GM12878 (cell line): ENCODE results near the gene CCSER2. TPM values are rescaled to one million over a fixed set of nuclear protein-coding genes. Genes with fewer than 3 reads are reported as not detected.

Experiments
- ATAC-seq: fragments of 200-7000 bp; cut with Tn5 transposase; 3 replicates; pipeline ENCODE4 v1.9.1; 2020; ENCODE audit warnings: mild to moderate bottlenecking, moderate library complexity
- BruUV-seq: library from RNA; stranded (reverse); fragments of 400-500 nt; replicated peaks from 2 replicates; lab custom pipeline; 2021; lab: Mats Ljungman, UMichigan
- CTCF ChIA-PET: fragments of 300-600 bp; sonication (Branson Sonifier 250); formaldehyde crosslinking; extraction: SDS; loops from one replicate; lab custom pipeline; 2021; ENCODE audit warnings: inconsistent platforms; lab: Yijun Ruan, JAX
- POLR2A ChIA-PET: fragments of 350-600 bp; formaldehyde crosslinking; extraction: SDS; loops from one replicate; lab custom pipeline; 2021; ENCODE audit warnings: inconsistent platforms; lab: Charles Lee
- RAD21 ChIA-PET: fragments of 300-600 bp; sonication (Branson Sonifier 250); formaldehyde crosslinking; loops from one replicate; lab custom pipeline; 2023; ENCODE audit warnings: antibody characterized with exemption; ENCODE audit not compliant: unreplicated experiment; lab: Charles Lee
- SMC1A ChIA-PET: fragments of 300-600 bp; sonication (Branson Sonifier 250); formaldehyde crosslinking; loops from one replicate; lab custom pipeline; 2023; ENCODE audit not compliant: unreplicated experiment, uncharacterized antibody; lab: Charles Lee
- DNase-seq: peaks from one replicate; pipeline ENCODE4 v3.0.0-alpha.2; 2011; ENCODE audit warnings: low read depth, low spot score
- FAIRE-seq: peaks from 3 replicates; lab custom pipeline; 2011; peaks lifted over from hg19 to GRCh38; lab: Jason Lieb, UNC
- H2AFZ ChIP-seq: 2 replicates; pipeline ENCODE4 v1.6.0; 2011; ENCODE audit warnings: low read depth, low read length, control low read depth; ENCODE audit not compliant: control insufficient read depth
- H3K27ac ChIP-seq: 2 replicates; pipeline ENCODE4 v1.5.1; 2011; ENCODE audit warnings: control low read depth; ENCODE audit not compliant: control insufficient read depth, insufficient read depth
- H3K27me3 ChIP-seq, 2 experiments: replicated peaks in 1 of 2; 2 replicates each; pipeline versions ENCODE4 v1.6.0 to v1.6.1; 2011; ENCODE audit warnings: low read length in 1 of 2; ENCODE audit not compliant: control insufficient read depth in 2 of 2, insufficient read depth in 2 of 2
- H3K36me3 ChIP-seq, 2 experiments: 2 replicates each; pipeline ENCODE4 v1.5.1; 2011; ENCODE audit warnings: low read length in 1 of 2; ENCODE audit not compliant: control insufficient read depth in 2 of 2, insufficient read depth in 2 of 2
- H3K4me1 ChIP-seq: 2 replicates; pipeline ENCODE4 v1.6.1; 2011; ENCODE audit warnings: mild to moderate bottlenecking, low read length, moderate library complexity, mixed read lengths; ENCODE audit not compliant: control insufficient read depth, insufficient read depth
- H3K4me2 ChIP-seq: 2 replicates; pipeline ENCODE4 v1.6.0; 2011; ENCODE audit warnings: control low read depth; ENCODE audit not compliant: control insufficient read depth, insufficient read depth
- H3K4me3 ChIP-seq: fragments of 200-600 bp; sonication (generic); 2 replicates; pipeline ENCODE4 v1.5.1; 2016
- H3K79me2 ChIP-seq: 2 replicates; pipeline ENCODE4 v1.6.0; 2011; ENCODE audit warnings: low read length; ENCODE audit not compliant: control insufficient read depth, insufficient read depth
- H3K9ac ChIP-seq: 2 replicates; pipeline ENCODE4 v1.8.0; 2011; ENCODE audit warnings: low read length, control low read depth, mixed read lengths; ENCODE audit not compliant: control insufficient read depth, insufficient read depth
- H3K9me3 ChIP-seq: replicated peaks from 3 replicates; pipeline ENCODE4 v1.5.1; 2011; ENCODE audit warnings: mild to moderate bottlenecking, low read length; ENCODE audit not compliant: control insufficient read depth, insufficient read depth
- H4K20me1 ChIP-seq: 2 replicates; pipeline ENCODE4 v1.6.0; 2011; ENCODE audit not compliant: control insufficient read depth, insufficient read depth
- ATF2 ChIP-seq: IDR thresholded peaks from 2 replicates; pipeline ENCODE4 v1.6.1; 2012; ENCODE audit warnings: low read length, inconsistent platforms
- ATF7 ChIP-seq: fragments of 450-650 bp; IDR thresholded peaks from 2 replicates; pipeline ENCODE4 v1.6.1; 2016; ENCODE audit warnings: low read depth, mild to moderate bottlenecking
- CTCF ChIP-seq, 3 experiments: IDR thresholded peaks in 2 of 3; conservative IDR thresholded peaks in 1 of 3; 2 replicates each; pipeline ENCODE4 v1.5.1; 2011; ENCODE audit warnings: low read depth in 3 of 3, low read length in 3 of 3, mild to moderate bottlenecking in 3 of 3, control low read depth in 2 of 3, moderate library complexity in 2 of 3, inconsistent platforms in 1 of 3, mixed read lengths in 1 of 3; ENCODE audit not compliant: control insufficient read depth in 2 of 3, insufficient read depth in 1 of 3; ENCODE audit errors: extremely low read depth in 1 of 3
- IKZF2 ChIP-seq, 2 experiments: fragments of 450-650 bp; IDR thresholded peaks; 2 replicates each; pipeline ENCODE4 v1.6.1; 2017; ENCODE audit warnings: mild to moderate bottlenecking in 2 of 2, moderate library complexity in 2 of 2
- IRF5 ChIP-seq: fragments of 450-650 bp; IDR thresholded peaks from 2 replicates; pipeline ENCODE4 v1.6.1; 2017; ENCODE audit warnings: borderline replicate concordance
- KLF5 ChIP-seq: fragments of 450-650 bp; IDR thresholded peaks from 2 replicates; pipeline ENCODE4 v1.6.1; 2014; ENCODE audit warnings: mild to moderate bottlenecking; ENCODE audit not compliant: partially characterized antibody
- MTA3 ChIP-seq: IDR thresholded peaks from 2 replicates; pipeline ENCODE4 v1.6.1; 2012; ENCODE audit warnings: low read length, inconsistent platforms, borderline replicate concordance
- RAD21 ChIP-seq: IDR thresholded peaks from 2 replicates; pipeline ENCODE4 v1.6.1; 2011; ENCODE audit warnings: mild to moderate bottlenecking, low read depth, low read length, moderate library complexity; ENCODE audit not compliant: insufficient read depth
- SMC3 ChIP-seq: IDR thresholded peaks from 2 replicates; pipeline ENCODE4 v1.6.1; 2011; ENCODE audit warnings: low read length, improper control_type of control experiment, borderline replicate concordance
- SRF ChIP-seq, 2 experiments: IDR thresholded peaks; 2 replicates each; pipeline ENCODE4 v1.6.1; 2011; ENCODE audit warnings: low read depth in 2 of 2, low read length in 2 of 2, mild to moderate bottlenecking in 1 of 2, moderate library complexity in 1 of 2
- TBL1XR1 ChIP-seq: IDR thresholded peaks from 2 replicates; pipeline ENCODE4 v1.6.1; 2012; ENCODE audit warnings: low read depth, low read length, improper control_type of control experiment
- YY1 ChIP-seq: IDR thresholded peaks from 2 replicates; pipeline ENCODE4 v1.6.1; 2011; ENCODE audit warnings: low read depth, mild to moderate bottlenecking, low read length
- WGBS: methylation state at CpG from one replicate; pipeline ENCODE4 v1.1.6; 2016; ENCODE audit warnings: low lambda C conversion rate; ENCODE audit not compliant: insufficient replicate concordance, insufficient coverage; ENCODE audit errors: missing lambda C conversion rate; 5-methylcytosine and 5-hydroxymethylcytosine counted together
- in situ Hi-C: fragments of 300-500 bp; cut with MboI; formaldehyde crosslinking; loops from 9 replicates; pipeline ENCODE4 v1.14.3; 2018; ENCODE audit warnings: mixed read lengths
- intact Hi-C: fragments of 100-400 bp; cut with micrococcal nuclease; formaldehyde crosslinking; loops from one replicate; pipeline ENCODE4 v1.14.2; 2022; ENCODE audit not compliant: unreplicated experiment
- polyA plus RNA-seq, 11 experiments: library from polyadenylated mRNA; depleted of rRNA in 4 of 11; unstranded in 6 of 11; stranded (reverse) in 5 of 11; fragments of >200 nt; fragmentation: Nextera tagmentation in 4 of 11; fragmentation: Illumina TruSeq in 1 of 11; extraction: Ambion mirVana in 4 of 11; extraction: Trizol in 1 of 11; gene quantifications; 1 replicate in 1 of 11; 2 replicates in 10 of 11; pipeline versions ENCODE4 v1.2.1 to v1.2.3, GENCODE V29; 2011 to 2016; ENCODE audit warnings: inconsistent platforms in 2 of 11, missing spikeins in 2 of 11, low read depth in 1 of 11
- total RNA-seq, 4 experiments: library from RNA; depleted of rRNA in 3 of 4; stranded (reverse); fragments of >200 nt in 3 of 4; fragmentation: Illumina TruSeq in 1 of 4; extraction: Trizol in 1 of 4; gene quantifications; 2 replicates each; pipeline versions ENCODE4 v1.2.1 to v1.2.3, GENCODE V29; 2013 to 2021

CCSER2 gene
- total and polyA plus RNA-seq, 10 of the 15 experiments (the other 5 are each of a cell fraction or from before 2014, with no cell fraction given) = 4.7 to 18.8 (median 13.2) TPM

- intact Hi-C loops = loop anchor here (1.0 kb wide), 1 partner anchor 185 kb away; no protein-coding TSS in a partner anchor
- Histone ChIP-seq H3K27me3 (no peaks in the 10 kb centered on the region), H3K9ac (no peak overlapping the region), H3K4me3 (no peak overlapping the region), H3K4me1 (no peaks in the 10 kb centered on the region), H3K36me3 (no peaks in the 10 kb centered on the region), H3K9me3 (no peaks in the 10 kb centered on the region), H3K27ac (no peak overlapping the region), H3K4me2 (no peak overlapping the region), H2AFZ (no peak overlapping the region), H4K20me1 (no peaks in the 10 kb centered on the region), H3K79me2 (no peaks in the 10 kb centered on the region)
- BruUV-seq = no TSS peak
- no peak for FAIRE-seq
- DNase-seq = no peak
- TF ChIP-seq KLF5 = no peak
- peak; percentile 83 for TF ChIP-seq RAD21
- TF ChIP-seq IRF5 = no peak
- no peak for TF ChIP-seq SRF (IDR thresholded peaks at IDR 0.05; ENCODE audit: low read depth in 2 of 2, low read length in 2 of 2)
- 0 out of 2 replicates have a peak, but pooled peaks have one; percentile 48 for TF ChIP-seq YY1
- no peak for TF ChIP-seq ATF2
- TF ChIP-seq IKZF2 (IDR thresholded peaks at IDR 0.05) = no peak
- TF ChIP-seq CTCF (IDR thresholded peaks at IDR 0.05 in 2 of 3, conservative IDR thresholded peaks at IDR 0.05 in 1 of 3; ENCODE audit: control insufficient read depth in 2 of 3, extremely low read depth in 1 of 3, insufficient read depth in 1 of 3, low read depth in 3 of 3, low read length in 3 of 3) = peak; percentile 81 to 90 (median 87)
- TF ChIP-seq SMC3 = peak; percentile 45; the same call in 1 of the 2 replicates
- TF ChIP-seq TBL1XR1 = no peak
- TF ChIP-seq MTA3 = no peak
- TF ChIP-seq ATF7 = no peak
- peak; percentile 99 for ATAC-seq
- ChIA-PET CTCF (interaction anchor here (0.6 to 6.2 kb wide), 24 partner anchors 10 to 465 kb away, joined by 3 to 71 read pairs (median 4); no protein-coding TSS in a partner anchor), POLR2A (no interaction called here), RAD21 (interaction anchor here (0.6 to 1.2 kb wide), 5 partner anchors 14 to 185 kb away, joined by 3 to 4 read pairs (median 3); no protein-coding TSS in a partner anchor), SMC1A (interaction anchor here (0.6 to 1.7 kb wide), 12 partner anchors 11 to 191 kb away, joined by 3 to 9 read pairs (median 4); no protein-coding TSS in a partner anchor)
- in situ Hi-C loops = no loop called here
- WGBS = 48% methylated on average over 7 of the region's 7 CpGs
Measured at GRCh38 chr10:84352251-84352842, 24.0 kb downstream of the CCSER2 start.
